Measurements from ENCODE around the gene ANKLE2.

ANKLE2 gene

DNA sequence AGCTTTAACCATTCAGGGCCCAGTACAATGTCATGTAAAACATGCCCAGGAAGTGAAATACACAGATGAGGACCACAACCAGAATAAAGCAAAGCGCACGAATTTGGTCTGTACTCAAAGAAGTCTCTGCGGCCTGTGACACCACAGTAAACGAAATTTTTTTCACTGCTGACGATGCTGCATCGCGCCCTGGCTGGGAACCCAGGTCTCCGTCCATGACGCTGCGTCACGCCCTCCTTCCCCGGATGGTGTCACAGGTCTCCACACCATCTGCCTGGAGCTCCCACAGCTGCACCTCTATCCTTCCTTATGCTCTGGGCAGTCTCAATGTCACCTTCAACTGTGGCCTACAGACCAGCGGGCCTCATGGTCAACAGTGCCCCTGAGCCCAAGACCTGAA is 17.8 kb downstream of the ANKLE2 start:
- DNase-seq: no peak

DNA sequence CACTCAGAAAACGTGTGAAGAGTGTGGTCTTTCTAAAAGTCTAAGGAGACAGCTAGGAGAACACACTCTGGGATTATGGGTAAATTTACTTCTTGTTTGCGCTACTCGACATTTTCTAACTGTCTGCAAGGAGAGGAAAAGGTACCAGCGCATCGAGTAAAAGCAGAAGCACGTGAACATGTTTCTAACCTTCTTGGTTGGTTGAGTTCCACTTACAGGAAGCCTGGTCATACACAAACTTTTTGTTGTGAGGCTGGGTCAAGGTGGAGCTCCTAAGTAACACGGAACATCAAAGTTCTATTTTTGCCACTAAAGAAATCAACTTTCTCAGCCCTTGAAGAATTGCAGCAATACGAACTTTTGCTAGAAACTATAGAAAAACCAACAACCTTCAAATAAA is 20.0 kb downstream of the ANKLE2 start:
- DNase-seq: no peak

DNA sequence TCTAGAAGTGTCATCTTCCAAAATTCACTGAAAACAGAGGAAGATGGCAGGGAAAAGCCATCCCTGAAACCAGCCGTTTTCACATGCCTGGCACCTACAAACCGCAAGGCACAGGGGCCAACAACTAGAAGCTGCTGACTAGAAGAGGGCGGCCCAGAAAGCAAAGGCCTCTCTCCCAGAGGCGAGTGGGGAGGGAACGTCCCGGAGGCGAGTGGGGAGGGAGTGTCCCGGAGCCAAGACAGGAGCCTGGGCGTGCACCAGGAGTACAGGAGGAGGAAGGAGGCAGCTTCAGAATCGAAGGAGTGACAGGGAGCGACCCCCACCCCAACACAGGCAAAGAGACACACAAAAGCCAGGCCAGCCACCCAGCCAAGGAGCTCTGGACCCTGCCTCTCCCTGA is 21.0 kb downstream of the ANKLE2 start:
- DNase-seq: no peak

DNA sequence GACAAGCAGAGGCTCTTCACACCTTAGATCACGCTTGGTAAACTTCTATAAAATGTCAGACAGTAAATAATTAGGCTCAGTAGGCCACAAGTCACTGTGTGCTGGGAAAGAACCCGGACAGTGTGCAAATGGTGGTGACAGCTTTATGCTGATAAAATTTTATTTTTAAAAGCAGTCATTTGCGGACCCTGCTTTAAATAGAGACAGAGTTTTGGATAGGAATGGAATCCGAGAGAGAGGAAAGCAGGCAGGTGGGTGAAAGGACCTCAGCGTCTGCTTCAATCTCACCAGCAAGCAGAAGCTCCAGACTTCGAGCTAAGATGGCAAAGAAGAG is 21.4 kb downstream of the ANKLE2 start:
- DNase-seq: no peak

DNA sequence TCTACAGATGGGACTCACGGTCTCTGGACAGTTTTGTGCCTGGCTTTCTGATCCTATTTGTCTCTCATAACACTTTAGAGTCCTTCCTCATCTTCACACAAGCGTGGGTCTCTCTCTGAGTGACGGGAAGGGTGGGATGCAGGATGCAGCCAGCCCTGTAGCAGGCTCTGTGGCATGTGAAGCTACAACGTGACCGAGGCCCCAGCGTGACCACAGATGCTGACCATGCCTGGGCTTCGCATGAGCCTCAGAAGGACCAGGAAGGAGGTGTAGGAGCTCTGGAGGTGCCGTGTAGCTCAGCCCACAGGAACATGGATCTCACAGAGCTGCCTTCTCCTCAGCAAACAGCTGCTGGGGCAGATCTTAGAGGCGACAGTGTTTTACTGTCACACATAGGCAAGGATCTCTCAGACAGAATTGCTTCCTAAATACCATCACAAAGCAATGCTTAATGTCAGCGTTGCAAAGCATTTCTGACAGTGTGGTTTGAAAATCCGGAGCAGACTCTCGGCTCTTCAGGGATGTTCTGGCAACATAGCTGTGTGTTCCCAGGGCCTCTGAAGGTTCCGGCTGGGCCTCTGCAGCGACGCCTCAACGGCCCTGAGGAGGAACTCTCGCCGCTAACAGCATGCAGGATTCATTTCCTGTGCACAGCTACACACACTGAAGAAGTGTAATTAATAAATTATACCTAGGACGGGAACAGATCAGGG is 21.9 kb downstream of the ANKLE2 start:
- DNase-seq: no peak

DNA sequence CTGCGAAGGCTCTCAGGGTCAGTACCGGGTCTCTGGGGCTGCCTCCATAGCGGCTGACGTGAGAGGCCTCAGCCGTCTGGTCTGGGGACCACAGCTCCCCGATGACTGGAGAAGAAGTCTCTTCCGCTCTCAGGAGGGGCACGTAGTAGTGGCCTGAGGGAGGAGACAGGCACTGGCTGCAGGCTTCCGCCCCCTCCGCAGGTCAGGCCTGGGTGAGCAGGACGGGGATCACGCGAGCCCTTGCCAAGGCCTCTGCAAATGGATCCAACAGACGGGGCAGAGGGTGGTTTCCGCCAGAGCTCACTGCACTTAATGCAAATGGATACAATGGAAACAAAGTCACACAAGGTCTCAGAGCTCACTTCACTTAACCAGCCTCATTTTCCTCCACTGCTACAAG is 24.7 kb downstream of the ANKLE2 start:
- no peak for DNase-seq

DNA sequence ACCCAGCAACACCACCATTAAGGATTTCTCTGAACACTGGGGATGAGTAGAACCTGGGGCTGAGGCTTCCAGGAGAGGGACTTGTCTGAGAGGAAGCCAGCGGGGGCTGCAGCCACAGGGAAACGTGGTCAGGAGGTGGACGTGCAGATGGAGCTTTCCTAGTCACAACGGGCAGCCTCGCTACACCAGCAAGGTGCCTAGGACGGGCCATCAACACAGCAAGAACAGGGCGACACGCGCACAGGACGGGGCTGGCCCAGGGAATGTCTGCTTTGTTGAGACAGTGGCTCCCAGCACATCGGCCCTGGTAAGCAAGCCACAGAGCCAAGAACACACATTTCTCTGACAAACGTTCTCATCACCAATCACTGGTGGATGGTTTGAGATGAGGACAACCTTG is 25.3 kb downstream of the ANKLE2 start:
- DNase-seq: no peak

DNA sequence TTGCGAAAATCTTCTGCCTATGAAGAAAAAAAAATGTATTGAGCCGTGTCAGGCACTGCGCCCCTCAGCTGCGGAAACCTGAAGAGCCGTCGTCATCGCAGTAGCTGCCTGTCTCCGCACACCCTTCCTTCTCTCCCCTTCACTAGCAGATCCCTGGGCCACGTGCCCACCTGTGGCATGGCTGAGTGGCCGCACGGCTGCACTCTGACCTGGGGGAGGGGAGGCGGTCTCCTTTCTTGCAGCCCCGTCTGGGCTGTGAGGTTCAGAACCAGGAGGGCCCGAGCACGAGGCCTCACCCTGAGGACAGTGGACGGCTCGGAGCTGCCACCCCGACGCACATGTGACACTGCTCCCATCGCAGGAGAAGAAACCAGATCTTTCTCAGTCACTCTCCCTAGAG is 26.1 kb downstream of the ANKLE2 start:
- no peak for DNase-seq

DNA sequence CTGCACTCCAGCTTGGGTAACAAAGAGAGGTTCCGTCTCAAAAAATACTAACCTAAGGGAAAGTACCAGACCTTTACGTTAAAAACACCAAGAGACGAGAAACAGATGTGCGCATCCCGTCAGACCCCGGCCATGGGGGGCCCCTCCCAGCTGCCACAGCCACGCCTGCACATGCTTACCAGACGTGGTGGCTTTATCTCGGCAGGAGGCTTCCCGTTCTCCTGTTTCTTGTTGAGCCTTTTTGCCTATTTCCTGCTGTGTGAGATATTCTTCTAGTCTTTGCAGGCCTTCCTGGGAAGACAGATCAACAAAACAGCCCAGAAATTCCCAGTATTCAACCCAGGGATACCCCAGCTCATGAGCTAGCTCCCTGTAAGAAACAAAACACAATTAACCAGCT is 27.4 kb downstream of the ANKLE2 start:
- no peak for DNase-seq

DNA sequence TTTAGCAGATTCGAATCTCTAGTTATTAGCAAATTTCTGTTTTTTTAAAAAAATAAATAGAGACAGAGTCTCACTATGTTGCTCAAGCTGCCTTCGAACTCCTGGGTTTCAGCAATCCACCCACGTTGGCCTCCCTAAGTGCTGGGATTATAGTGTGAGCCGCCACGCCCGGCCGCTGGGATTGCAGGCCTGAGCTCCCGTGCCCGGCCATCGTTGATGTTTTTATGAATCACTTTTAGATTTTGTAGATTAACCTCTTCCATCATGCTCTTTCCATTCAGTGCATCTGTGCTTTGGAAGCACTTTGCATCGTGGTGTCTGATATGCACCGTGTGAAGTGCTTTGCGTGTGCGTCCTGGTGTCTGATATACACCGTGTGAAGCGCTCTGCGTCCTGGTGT is 30.1 kb downstream of the ANKLE2 start:
- no peak for DNase-seq

DNA sequence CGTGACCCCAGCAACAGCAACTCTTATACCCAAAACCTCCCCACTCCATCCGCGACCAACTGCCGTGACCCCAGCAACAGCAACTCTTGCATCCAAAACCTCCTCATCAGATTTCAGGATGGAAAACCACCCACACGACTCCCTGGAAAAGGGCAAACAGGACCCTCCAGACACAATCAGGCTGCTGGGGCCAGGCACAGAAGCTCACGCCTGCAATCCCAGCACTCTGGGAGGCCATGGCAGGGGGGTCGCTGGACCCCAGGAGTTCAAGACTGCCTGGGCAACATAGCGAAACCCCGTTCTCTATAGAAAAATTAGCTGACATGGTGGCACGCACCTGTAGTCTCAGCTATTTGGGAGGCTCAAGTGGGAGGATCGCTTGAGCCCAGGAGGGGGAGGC is 31.3 kb downstream of the ANKLE2 start:
- DNase-seq: no peak

DNA sequence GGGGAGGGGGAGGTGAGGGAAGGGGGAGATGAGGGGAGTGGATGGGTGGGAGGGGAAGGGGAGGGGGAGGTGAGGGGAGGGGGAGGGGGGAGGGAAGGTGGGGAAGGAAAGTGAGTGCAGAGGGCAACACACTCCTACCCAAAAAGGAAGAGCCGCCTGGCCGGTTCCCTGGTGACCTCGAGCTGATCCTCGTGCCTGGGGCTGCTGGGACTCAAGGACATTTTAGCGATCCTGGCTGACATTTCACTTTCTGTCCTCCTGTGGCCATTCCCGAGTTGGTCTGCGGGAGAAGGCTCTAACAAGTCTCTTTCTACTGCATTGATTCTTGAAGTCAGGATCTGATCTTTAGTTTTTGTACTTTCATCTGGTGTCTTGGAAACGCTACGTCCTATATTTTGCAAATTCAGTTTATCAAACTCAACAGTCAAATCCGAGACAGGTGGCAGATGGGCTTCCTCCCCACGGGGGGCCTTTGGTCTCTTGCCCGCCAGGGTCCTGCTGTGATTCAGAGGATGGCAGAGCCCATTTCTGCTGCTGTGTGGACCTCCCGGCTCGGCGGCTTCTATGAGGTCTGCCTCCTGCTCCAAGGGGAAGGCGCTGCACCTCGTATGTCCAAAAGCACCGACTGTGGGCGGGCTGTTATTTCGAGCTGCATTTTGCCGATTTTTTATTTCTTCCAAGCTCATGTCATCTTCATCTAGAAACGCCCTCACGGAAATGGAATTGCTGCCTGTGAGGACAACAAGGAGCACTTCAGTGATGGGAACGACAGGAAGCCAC is 31.9 kb downstream of the ANKLE2 start:
- DNase-seq: no peak

DNA sequence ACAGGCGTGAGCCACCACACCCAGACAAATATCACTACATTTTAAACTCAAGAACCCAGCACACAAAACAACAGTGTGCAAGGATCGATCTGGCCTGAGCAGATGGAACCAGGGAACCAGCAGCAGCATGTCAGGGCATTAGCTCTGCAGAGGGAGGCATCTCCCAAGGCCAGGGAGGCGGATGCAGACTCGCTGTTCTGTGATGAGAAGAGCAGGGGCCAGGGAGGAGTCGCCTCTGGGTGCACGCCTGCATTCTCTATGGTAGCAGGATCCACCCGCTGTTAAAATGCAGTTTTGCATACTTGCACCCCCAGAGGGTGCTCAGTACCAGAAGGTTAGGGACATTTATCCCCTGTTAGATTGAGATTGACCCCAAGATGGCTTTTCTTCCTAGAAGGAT is 33.1 kb downstream of the ANKLE2 start:
- no peak for DNase-seq

DNA sequence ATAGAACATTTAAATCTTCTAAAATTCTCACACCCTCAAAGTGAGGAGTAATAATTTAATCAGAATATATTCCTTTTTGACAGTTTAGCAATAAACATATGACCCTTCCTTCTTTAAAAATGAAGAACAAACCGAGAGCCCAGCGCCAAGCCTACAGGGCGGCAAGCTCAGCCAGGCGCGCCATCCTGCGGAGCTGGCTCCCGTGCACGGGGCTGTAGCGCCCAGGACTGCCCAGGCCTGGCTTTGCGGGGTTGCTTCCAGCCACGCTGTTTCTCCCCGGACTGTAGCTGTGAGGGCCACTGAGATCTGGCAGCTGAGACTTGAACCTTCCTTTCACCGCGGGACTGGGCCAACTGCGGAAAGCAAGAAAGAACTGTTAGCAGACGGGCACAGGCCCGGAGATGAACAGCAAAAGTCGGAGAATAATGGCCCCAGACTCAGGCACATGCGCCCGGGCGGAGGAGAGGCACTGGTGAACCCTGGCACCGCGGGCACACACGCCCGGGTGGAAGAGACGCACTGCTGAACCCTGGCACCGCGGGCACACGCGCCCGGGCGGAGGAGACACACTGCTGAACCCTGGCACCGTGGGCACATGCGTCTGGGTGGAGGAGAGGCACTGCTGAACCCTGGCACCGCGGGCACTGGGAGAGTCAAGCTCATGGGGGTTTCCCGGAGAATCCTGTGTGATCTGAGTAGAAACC is 34.4 kb downstream of the ANKLE2 start:
- DNase-seq: no peak

DNA sequence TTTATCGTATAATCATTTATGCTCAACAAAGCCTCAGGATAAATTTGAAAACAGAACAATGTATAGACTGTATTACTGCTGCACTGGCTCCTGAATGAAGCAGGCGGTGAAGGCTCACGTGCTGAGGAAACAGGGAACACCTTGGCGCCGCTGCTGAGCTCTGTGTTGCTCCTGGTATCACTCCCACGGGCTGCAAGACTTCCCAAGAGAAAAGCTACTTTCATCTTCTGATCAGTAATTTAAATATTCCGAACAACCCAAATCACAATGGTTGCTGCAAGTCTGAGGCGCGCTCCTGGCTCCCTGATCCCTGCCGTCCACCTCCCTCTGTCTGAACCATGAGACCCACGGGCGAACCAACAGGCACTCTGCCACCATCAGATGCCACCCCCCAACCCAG is 35.2 kb downstream of the ANKLE2 start:
- DNase-seq: no peak

DNA sequence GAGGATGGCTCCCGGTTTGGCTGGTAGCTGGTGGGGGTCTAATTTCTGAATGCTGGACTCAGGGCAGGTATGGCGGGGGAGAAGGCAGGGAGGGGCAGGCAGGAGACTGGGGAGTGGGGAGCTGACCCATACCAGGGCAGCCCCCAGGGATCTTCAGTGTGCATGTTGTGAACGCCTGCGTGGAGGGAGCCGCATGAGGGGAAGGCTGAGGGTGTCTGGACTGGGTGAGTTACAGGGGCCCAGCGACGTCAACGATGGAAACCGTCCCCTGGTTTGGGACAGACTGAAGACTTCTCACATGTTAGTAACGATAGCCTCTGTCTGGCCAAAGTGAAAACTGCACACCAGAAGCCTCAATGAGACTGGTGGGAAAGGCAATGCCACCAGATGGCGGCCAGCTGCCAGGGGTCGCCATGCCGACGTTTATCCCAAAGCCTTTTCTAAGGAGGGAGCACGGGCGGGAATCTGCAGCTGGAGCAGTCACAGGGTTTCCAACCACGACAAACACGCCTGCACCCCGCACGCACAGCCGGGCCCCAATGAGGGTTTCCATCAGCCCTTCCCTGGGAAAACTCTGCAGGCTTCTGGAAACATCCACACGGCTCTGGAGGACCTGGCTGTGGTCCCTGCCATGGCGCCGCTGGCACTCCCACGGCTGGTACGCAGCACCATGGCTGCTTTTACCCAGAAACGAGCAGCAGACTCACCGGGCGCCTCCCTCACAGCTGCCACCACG is 37.0 kb downstream of the ANKLE2 start:
- DNase-seq: no peak

DNA sequence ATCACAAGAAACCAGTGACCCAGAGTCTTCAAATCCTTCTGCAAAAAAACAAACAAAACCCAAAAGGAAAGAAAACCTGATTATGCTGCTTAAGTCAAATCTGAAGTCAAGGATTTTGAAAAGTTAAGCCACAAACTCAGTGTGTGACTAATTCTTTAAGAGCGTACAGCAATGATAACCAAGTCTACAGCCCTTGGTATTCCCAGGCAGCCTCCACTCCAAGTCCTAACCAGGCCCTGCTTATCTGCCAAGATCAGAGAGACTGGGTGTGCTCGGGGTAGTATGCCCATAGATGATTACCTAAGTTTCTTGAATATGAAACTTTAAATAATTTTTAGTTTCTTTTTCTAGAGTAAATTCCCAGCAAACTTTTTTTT is 37.9 kb downstream of the ANKLE2 start:
- DNase-seq: no peak

DNA sequence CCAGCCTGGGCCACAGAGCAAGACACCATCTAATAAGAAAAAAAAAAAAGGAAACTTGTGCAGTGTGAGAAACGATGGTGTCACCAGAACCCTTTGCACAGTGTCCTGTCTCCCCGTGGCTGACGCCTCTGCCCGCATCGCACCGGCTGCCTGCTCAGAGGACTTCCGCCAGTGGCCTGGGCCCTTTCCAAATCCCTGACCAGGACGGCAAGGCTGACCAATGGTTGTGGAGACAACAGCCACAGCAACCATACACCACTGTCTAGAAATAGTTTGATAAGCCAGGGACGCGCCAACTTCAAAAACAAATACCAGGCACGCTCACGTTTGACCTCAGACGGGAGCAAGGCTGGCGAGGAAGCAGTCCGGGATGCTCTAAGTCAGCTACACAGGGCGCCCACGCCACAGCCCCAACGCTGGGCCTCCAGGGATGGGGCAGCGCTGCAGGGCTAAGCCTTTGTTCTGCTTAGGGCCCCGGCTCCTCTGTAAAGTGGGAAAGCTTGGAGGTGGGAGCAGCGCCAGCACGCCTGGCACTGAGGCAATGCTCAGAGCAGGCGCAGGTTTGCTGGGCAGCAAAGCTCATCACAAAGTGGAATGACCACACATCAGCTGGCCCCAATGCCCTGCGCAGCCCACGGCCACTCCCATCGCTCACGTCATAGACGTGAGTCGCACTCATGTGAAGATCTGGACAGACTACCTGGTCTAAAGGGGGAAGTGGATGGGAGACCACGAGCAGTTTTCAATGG is 38.4 kb downstream of the ANKLE2 start:
- no peak for DNase-seq

DNA sequence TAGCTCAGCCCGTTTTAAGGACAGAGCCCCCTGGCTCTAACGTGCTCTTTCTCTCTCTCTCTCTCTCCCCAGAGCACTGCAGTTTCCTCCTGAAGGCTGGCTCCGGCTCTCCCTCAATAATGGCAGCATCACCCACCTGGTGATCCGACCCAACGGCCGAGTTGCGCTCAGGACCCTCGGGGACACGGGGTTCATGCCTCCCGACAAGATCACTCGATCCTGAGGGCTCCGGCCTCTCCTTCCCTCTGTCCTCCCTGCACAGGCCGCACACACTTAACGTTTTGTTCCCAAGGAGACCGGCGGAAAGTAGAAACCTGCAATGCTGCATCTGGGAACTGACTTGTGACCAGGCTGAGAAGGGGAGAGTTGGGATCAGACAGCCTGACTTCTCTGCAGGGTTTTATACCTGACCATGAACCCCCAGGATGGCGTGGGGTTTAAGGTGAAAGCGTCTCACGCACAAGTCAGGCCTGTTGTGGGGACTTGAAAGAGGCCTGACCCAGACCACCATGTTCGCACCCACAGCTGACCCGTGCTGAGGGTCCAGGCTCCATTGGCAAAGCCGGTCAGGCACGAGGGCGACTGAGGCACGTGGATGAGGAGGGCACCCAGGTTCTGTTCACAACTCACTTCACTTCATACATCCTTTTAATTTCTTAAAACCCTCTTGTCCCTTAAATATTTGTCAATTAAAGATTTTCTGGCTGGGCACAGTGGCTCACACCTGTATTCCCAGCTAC is 40.9 kb downstream of the ANKLE2 start:
- no peak for DNase-seq

DNA sequence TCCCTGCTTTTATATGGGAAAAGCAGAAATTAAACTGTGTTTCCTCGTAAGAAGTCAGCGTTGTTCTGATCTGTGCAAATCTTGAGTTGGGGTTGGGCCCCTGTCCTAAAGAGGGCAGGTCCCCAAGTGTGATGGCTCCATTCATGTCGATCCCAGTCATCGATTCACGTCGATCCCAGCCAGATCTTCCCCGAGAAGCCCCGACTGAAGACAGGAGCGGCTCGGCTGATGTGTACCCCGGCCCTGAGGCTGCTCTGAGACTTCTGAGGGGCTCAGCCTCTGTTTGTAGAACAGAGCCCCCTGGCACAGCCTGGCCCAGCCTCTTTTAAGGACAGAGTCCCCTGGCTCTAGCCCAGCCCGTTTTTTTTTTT is 41.7 kb downstream of the ANKLE2 start:
- no peak for DNase-seq

DNA sequence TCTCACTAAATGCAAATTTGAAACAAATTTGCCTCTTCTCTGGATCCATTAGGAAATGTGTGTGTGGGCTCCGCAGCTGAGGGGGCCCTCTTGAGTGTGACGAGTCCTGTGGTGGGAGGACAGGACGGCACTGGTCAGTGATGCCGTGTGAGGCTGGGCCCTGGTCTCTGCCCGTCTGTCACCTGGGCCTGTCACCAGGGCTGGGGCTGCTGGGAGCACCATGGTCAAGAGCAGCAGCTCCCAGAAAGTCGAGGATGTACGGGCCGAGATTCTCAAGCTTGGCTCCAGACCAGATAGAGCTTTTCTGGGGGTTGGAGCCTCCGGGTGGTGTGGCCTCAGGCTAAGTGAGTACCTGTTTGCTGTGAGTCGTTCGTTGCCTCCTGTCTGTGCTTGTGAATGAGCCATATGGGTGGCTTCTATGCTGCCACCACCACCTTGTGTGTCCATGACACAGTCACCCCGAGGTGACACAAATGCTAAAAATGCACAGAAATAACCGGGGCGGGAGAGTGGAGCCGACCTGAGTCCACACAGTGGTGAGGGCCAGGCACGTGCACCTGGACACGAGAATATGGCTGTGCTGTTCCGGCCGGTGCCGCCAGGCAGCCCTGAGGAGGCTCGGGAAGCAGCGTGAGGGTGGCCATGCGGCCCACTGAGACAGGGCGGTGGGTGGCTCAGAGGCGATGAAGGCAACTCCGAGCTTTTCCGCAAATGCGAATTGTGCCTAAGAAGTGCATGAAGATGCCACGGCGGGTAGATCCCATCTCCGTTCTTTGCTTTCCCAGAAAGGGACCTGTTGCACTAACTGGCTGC is 42.3 kb downstream of the ANKLE2 start:
- DNase-seq: no peak
